NCI-H2196 (cell line): Measurements from ENCODE around the gene RALGAPB.
"Not testable (repeated sequence)": the region's sequence is repeated elsewhere in the genome, so short reads cannot be mapped to it uniquely, and the experiment has no call there.

ENCODE experiments used
- DNase-seq: peaks from one replicate; lab custom pipeline; 2025; ENCODE audit not compliant: unreplicated experiment; lab: John Stamatoyannopoulos, UW

Gene RALGAPB

GRCh38 chr20:38446441-38447209 is 26.0 kb upstream of the RALGAPB start:
- peak; percentile 92 for DNase-seq

- no peak for DNase-seq
Measured at GRCh38 chr20:38447251-38447661, 25.4 kb upstream of the RALGAPB start.

- DNase-seq = no peak
Measured at GRCh38 chr20:38447931-38448675, 24.5 kb upstream of the RALGAPB start.

GRCh38 chr20:38449046-38449445 is 23.6 kb upstream of the RALGAPB start:
- no peak for DNase-seq

GRCh38 chr20:38450412-38450975 is 22.1 kb upstream of the RALGAPB start:
- no peak for DNase-seq

- no peak for DNase-seq
Measured at GRCh38 chr20:38452880-38453624, 19.6 kb upstream of the RALGAPB start.

- DNase-seq = no peak
Measured at GRCh38 chr20:38453941-38454340, 18.7 kb upstream of the RALGAPB start.

- no peak for DNase-seq
Measured at GRCh38 chr20:38454556-38455473, 17.8 kb upstream of the RALGAPB start.

- no peak for DNase-seq
Measured at GRCh38 chr20:38458314-38458713, 14.3 kb upstream of the RALGAPB start.

GRCh38 chr20:38460040-38460623 is 12.5 kb upstream of the RALGAPB start:
- DNase-seq = peak; percentile 80

- not testable (repeated sequence) for DNase-seq
Measured at GRCh38 chr20:38460631-38461030, 12.0 kb upstream of the RALGAPB start.

GRCh38 chr20:38461167-38461566 is 11.5 kb upstream of the RALGAPB start:
- DNase-seq = not testable (repeated sequence)

- DNase-seq = not testable (repeated sequence)
Measured at GRCh38 chr20:38461569-38461968, 11.1 kb upstream of the RALGAPB start.

GRCh38 chr20:38466171-38466570 is 6.5 kb upstream of the RALGAPB start:
- DNase-seq = no peak

GRCh38 chr20:38466983-38467382 is 5.7 kb upstream of the RALGAPB start:
- DNase-seq = no peak

GRCh38 chr20:38471245-38471644 is 1.4 kb upstream of the RALGAPB start:
- DNase-seq = no peak

GRCh38 chr20:38471987-38472512 is 593 bp upstream of the RALGAPB start:
- no peak for DNase-seq

GRCh38 chr20:38473367-38473795 is 738 bp downstream of the RALGAPB start:
- no peak for DNase-seq

- no peak for DNase-seq
Measured at GRCh38 chr20:38477747-38478146, 5.1 kb downstream of the RALGAPB start.

- DNase-seq = no peak
Measured at GRCh38 chr20:38479596-38479995, 7.0 kb downstream of the RALGAPB start.
